SK-N-SH treated with all-trans-retinoic acid at 6 μM for 48 hours (cell line): ENCODE measurements around the gene SLC26A1.

Experiments used
- SNAI2 ChIP-seq: fragments of 250-450 bp; sonication (Bioruptor Pico); IDR thresholded peaks from 2 replicates; pipeline ENCODE4 v1.5.0; 2020; ENCODE audit warnings: mild to moderate bottlenecking, moderate library complexity
- TF ChIP-seq, protein P1 (sequence below): fragments of 250-450 bp; sonication (Bioruptor Pico); IDR thresholded peaks from 2 replicates; pipeline ENCODE4 v1.8.0; 2020; ENCODE audit warnings: mild to moderate bottlenecking, moderate library complexity, borderline replicate concordance

DNA sequence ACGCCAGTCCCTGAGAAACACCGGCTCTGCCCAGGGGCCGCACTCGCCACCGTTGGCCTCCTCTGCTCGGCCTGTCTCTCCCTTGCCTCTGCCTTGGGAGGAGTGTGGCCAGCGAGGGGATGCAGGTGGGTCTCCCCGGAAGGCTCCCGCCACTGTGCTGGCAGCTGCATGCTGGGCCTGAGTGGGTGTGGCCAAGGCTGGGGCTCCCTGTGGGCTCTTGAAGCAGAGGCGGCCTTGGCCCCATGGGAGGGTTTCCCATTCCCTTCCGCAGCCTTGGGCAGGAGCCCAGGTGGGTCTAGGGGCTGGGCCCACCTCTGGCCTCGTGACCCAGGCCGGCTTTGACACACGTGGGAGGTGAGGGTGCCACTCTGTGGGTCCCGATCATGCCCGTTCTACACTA, 37.4 kb upstream of the SLC26A1 start:
- TF ChIP-seq, protein P1, sequence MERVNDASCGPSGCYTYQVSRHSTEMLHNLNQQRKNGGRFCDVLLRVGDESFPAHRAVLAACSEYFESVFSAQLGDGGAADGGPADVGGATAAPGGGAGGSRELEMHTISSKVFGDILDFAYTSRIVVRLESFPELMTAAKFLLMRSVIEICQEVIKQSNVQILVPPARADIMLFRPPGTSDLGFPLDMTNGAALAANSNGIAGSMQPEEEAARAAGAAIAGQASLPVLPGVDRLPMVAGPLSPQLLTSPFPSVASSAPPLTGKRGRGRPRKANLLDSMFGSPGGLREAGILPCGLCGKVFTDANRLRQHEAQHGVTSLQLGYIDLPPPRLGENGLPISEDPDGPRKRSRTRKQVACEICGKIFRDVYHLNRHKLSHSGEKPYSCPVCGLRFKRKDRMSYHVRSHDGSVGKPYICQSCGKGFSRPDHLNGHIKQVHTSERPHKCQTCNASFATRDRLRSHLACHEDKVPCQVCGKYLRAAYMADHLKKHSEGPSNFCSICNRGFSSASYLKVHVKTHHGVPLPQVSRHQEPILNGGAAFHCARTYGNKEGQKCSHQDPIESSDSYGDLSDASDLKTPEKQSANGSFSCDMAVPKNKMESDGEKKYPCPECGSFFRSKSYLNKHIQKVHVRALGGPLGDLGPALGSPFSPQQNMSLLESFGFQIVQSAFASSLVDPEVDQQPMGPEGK (CRISPR knock-in tag): no peak
- no peak for TF ChIP-seq SNAI2 (CRISPR knock-in tag)
